ENCODE data around the gene PAK6.

PAK6 gene

GRCh38 chr15:40246496-40247280 lies 7.8 kb downstream of the PAK6 start:
- H3K36me3 ChIP-seq, result no peaks in the 10 kb centered on the region
- H3K4me3 ChIP-seq (ENCODE audit: low read depth in 1 of 2, low read length in 1 of 2), result no peak overlapping the region
- H3K27ac ChIP-seq, result no peak overlapping the region
- peaks cover 30% of the 10 kb centered on the region for H3K27me3 ChIP-seq
- H3K9me3 ChIP-seq, result no peaks in the 10 kb centered on the region
- H3K4me1 ChIP-seq (ENCODE audit: control insufficient read depth in 1 of 2, insufficient read depth in 1 of 2, low read depth in 1 of 2, low read length in 1 of 2), result no peaks in the 10 kb centered on the region
- no peak for TF ChIP-seq CTCF (IDR thresholded peaks at IDR 0.05)

GRCh38 chr15:40247406-40247971 lies 8.6 kb downstream of the PAK6 start:
- H3K27ac ChIP-seq, result no peak overlapping the region
- H3K4me1 ChIP-seq (ENCODE audit: control insufficient read depth in 1 of 2, insufficient read depth in 1 of 2, low read depth in 1 of 2, low read length in 1 of 2), result peaks cover 3 to 6% of the 10 kb centered on the region in 2 experiments
- H3K27me3 ChIP-seq, result peaks cover 38% of the 10 kb centered on the region
- H3K9me3 ChIP-seq, result no peaks in the 10 kb centered on the region
- no peak overlapping the region for H3K4me3 ChIP-seq (ENCODE audit: low read depth in 1 of 2, low read length in 1 of 2)
- no peaks in the 10 kb centered on the region for H3K36me3 ChIP-seq
- no peak for TF ChIP-seq CTCF (IDR thresholded peaks at IDR 0.05)

GRCh38 chr15:40248006-40248783 lies 9.3 kb downstream of the PAK6 start:
- Histone ChIP-seq H3K4me1 (ENCODE audit: control insufficient read depth in 1 of 2, insufficient read depth in 1 of 2, low read depth in 1 of 2, low read length in 1 of 2) (peaks cover 10 to 13% of the 10 kb centered on the region in 2 experiments), H3K27me3 (peaks cover 45% of the 10 kb centered on the region), H3K36me3 (no peaks in the 10 kb centered on the region), H3K9me3 (no peaks in the 10 kb centered on the region), H3K27ac (no peak overlapping the region), H3K4me3 (ENCODE audit: low read depth in 1 of 2, low read length in 1 of 2) (no peak overlapping the region)
- TF ChIP-seq CTCF (IDR thresholded peaks at IDR 0.05), result no peak

- H3K27me3 ChIP-seq, result peaks cover 60% of the 10 kb centered on the region
- H3K4me1 ChIP-seq (ENCODE audit: control insufficient read depth in 1 of 2, insufficient read depth in 1 of 2, low read depth in 1 of 2, low read length in 1 of 2), result peaks cover 11 to 17% of the 10 kb centered on the region in 2 experiments
- no peak overlapping the region for H3K27ac ChIP-seq
- H3K4me3 ChIP-seq (ENCODE audit: low read depth in 1 of 2, low read length in 1 of 2), result no peak overlapping the region
- no peak for TF ChIP-seq CTCF (IDR thresholded peaks at IDR 0.05)
- H3K9me3 ChIP-seq, result no peaks in the 10 kb centered on the region
- no peaks in the 10 kb centered on the region for H3K36me3 ChIP-seq
Observed at GRCh38 chr15:40249477-40250303, 10.8 kb downstream of the PAK6 start.

GRCh38 chr15:40250304-40250656 lies 11.4 kb downstream of the PAK6 start:
- H3K9me3 ChIP-seq, result no peaks in the 10 kb centered on the region
- H3K4me3 ChIP-seq (ENCODE audit: low read depth in 1 of 2, low read length in 1 of 2), result no peak overlapping the region
- H3K36me3 ChIP-seq, result no peaks in the 10 kb centered on the region
- no peak for TF ChIP-seq CTCF (IDR thresholded peaks at IDR 0.05)
- peaks cover 62% of the 10 kb centered on the region for H3K27me3 ChIP-seq
- H3K4me1 ChIP-seq (ENCODE audit: control insufficient read depth in 1 of 2, insufficient read depth in 1 of 2, low read depth in 1 of 2, low read length in 1 of 2), result peaks cover 11 to 17% of the 10 kb centered on the region in 2 experiments
- H3K27ac ChIP-seq, result no peak overlapping the region

All from neutrophil (primary cell).